Measurements from ENCODE around the gene GDAP1L1.
A peak's percentile ranks its signal among the peaks of the same experiment; 100 is the strongest.

GDAP1L1 gene

DNA sequence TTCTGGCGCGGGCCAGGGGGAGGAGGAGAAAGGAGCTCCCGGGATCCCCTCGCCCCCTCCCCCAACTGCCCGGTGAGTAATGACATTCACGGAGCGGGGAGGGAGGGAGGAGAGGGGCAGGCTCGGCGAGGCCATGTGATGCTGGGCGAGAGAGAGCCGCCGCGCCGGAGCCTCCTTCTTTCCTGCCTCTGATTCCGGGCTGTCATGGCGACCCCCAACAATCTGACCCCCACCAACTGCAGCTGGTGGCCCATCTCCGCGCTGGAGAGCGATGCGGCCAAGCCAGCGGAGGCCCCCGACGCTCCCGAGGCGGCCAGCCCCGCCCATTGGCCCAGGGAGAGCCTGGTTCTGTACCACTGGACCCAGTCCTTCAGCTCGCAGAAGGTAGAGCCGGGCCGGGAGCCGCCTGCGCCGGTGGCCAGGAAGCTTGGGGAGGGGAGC lies at the start of gene GDAP1L1:
Gene GDAP1L1 (plus strand): TSS at position 178 of the 441 bp plus-strand sequence. CDS start 27 bp downstream, at position 205.
- DNase-seq (ENCODE audit: low read depth): no peak

DNA sequence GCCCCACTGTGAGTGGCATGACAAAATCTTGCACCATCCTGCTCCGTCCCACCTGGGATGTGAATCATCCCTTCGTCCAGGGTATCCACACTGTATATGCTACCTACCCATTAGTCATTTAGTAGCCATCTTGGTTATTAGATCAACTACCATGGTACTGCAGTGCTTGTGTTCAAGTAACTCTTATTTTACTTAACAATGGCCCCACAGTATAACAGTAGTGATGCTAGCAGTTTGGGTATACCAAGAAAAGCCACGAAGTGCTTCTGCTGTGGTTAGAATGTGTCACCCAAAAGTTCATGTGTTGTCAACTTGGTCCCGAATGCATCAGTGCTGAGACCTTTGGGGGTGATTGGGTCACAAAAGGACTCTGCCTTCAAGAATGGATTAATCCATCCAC lies 48.2 kb upstream of the GDAP1L1 start:
- DNase-seq (ENCODE audit: low read depth): no peak

GRCh38 chr20:44199877-44200276 lies 47.2 kb upstream of the GDAP1L1 start:
- no peak for DNase-seq (ENCODE audit: low read depth)

DNA sequence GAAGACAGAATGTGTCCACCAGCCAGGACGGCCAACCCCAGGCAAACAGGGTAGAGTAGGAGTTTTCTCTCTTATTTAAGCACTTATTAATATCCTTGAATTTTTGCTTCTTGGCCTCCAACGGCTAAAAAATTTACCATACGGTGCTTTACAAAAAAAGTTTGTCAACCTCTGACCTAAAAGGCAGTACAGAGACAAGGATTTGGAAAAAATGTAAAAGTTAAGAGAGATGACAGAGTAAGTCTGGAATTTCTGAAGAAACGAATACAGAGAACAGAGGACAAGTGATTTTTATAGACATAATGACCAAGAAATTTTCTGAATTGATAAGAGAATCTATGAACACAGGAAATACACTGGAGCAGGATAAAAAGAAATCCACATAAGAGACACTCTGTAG lies 46.7 kb upstream of the GDAP1L1 start:
- DNase-seq (ENCODE audit: low read depth): no peak

GRCh38 chr20:44200983-44201382 lies 46.1 kb upstream of the GDAP1L1 start:
- DNase-seq (ENCODE audit: low read depth): no peak

DNA sequence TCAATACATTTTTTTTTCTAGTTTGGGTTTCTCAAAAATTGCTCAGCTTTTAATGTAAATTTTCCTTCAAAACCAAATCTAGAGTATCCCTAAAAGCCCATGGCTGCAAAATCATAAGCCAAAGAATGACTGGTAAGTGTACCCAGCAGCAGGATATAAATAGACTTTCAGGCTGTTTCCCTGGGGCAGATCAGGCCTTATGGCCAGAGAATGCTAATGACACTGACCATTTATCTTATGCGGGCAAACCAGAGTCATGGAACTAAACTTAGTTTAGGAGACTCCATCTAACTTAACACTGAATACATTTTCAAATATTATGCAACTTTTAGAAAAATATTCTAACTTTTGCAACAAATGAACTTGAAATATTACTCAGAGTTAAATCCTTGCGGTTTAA lies 43.9 kb upstream of the GDAP1L1 start:
- no peak for DNase-seq (ENCODE audit: low read depth)

GRCh38 chr20:44204156-44204831 lies 42.8 kb upstream of the GDAP1L1 start:
- DNase-seq (ENCODE audit: low read depth): no peak

DNA sequence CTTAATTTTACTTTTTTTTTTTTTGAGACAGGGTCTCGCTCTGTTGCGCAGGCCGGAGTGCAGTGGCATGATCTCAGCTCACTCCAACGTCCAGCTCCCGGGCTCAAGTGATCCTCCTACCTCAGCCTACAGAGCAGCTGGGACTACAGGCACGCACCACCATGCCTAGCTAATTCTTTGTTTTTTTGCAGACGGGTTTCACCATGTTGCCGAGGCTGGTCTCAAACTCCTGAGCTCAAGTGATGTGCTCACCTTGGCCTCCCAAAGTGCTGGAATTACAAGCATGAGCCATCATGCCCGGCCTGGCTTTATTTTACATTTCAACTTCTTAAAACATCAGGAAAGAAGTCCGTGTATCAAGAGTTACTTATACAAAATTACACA lies 42.3 kb upstream of the GDAP1L1 start:
- no peak for DNase-seq (ENCODE audit: low read depth)

DNA sequence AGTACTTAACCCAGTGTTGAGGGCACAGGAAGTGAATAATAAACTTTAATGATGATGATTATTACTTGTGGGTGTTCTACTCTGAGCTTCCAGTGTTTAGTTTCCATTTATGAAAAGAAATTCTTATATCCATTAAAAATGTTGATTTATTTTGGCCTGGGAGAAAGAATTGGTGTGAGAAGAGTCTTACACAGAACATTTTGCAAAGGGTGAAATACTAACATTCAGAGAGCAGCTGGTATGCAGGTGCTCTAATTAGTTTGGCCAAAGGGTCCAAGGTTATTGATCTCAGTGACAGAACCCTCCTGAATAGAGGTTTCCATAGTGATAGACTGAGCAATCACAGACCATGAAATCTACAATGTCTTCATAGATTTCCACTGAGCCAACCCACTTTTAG lies 41.0 kb upstream of the GDAP1L1 start:
- DNase-seq (ENCODE audit: low read depth): no peak

- no peak for DNase-seq (ENCODE audit: low read depth)
These were observed 39.9 kb upstream of the GDAP1L1 start for GRCh38 chr20:44207126-44207723.

GRCh38 chr20:44208165-44208564 lies 38.9 kb upstream of the GDAP1L1 start:
- DNase-seq (ENCODE audit: low read depth): no peak

GRCh38 chr20:44208770-44209169 lies 38.3 kb upstream of the GDAP1L1 start:
- DNase-seq (ENCODE audit: low read depth): no peak

- no peak for DNase-seq (ENCODE audit: low read depth)
These were observed 37.3 kb upstream of the GDAP1L1 start for GRCh38 chr20:44209686-44210405.

DNA sequence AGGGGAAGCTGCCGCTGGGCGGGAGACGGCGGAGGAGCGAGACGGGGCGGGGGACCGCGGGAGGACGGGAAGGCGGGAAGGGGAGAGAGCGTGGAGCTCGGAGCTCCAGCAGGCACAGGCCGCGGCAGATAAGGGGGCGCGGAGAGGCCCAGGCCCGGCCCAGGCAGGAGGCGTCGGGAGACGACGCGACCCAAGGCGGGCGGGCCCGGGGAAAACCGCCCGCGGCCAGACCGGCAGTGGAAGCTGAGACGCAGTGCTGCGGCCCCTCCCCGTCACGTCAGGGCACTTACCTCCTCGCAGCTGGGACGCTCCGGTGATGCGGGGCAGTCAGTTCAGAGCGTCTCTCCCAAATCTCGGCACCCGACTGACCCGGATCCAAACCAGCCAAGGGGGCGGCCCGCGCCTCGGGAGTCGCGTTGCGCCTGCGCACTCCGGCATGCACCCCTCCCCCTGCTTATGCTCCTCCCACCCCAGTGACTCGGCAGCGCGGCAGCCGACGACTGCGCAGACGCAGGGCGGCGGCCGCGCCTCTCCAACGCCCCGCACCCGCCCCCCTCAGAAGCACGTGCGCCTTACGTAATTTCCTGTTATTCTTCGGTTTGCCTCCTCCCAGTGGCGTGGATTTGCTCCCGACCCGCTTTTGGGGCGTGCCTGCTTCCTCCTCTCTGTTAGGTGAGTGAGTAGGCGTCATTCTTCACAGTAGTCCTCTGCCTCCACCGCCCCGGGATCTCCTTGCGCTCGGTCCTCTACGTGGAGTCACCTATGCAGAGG lies 36.5 kb upstream of the GDAP1L1 start, which contains the start of gene OSER1:
Gene OSER1 (minus strand): TSS at position 366 of the 771 bp plus-strand sequence. CDS start 3,814 bp downstream, outside the sequence.
- peak; percentile 90 for DNase-seq (ENCODE audit: low read depth)

DNA sequence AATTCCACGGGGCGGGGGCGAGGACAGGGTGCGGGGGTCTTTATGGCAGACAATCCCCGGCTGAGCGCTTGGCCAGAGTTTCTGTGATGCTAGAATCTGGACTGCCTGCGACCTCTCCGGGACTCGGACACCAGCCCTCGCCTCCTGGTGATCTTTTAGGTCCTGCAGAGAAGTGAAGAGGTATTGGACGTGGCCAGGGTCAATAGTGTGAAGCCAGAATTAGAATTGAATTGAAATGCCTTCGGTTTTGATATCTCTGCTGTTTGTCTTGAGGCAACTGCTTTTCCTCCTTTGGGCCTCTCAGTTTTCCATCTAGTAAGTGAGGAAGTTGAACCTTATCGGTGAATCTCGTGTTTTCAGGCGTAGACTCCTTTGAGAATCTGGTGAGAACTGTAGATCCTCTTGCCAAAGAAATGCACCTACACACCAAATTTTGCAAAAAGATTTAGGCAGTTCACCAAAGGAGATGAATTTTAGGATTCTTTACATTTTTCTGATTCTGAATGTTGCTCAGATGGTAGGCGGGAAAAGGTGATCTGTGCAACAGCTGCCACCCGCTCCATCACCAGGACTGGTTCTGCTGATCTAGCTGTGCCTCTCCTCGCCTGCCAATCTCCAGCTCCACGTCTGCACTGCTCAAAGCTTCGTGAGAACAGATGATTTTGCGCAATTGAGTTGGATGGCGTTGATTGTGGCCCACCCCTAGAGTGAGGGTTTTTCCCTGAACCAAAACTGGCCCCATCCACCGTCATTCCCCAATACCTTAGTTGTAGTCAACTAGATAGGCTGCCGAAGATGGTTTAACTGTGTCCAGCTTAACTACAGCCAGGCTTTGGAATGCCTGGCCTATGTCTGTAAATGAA lies 35.7 kb upstream of the GDAP1L1 start:
- no peak for DNase-seq (ENCODE audit: low read depth)

DNA sequence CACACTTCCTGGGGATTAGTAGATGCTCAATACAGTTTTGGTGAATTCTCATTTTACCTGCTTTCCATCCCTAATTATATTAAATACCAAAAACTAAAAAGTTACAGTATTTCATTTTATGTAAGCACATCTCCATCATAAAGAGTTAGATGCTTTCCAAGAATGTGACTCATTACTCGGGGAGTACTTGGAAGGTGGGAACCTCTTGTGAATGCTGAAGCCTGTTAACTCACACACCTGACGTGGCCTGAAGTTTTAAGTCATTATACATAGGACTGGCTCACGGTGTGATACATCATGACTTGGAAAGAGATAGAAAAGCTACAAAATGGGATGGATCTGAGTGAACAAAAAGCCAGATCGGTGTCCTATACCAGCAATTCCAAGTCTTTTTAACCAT lies 34.3 kb upstream of the GDAP1L1 start:
- no peak for DNase-seq (ENCODE audit: low read depth)

DNA sequence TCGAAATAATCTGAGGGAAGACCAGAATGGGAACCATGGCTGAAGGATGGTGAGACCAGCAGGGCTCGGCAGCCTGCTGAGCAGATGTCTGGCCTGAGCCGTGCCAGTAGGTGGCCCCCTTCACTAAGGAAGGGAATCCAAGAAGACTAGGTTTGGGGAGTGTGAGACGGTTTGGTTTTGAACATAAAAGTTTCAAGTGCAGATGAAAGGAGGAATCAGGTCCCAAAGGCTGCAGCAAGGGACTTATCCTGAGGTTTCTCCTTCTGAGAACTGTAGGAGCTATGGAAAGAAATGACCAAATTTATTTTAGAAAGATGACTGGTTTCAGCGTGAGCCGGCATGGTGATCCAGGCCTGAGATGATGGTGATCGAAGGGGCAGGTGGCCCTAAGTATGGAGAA lies 32.0 kb upstream of the GDAP1L1 start:
- DNase-seq (ENCODE audit: low read depth): no peak

DNA sequence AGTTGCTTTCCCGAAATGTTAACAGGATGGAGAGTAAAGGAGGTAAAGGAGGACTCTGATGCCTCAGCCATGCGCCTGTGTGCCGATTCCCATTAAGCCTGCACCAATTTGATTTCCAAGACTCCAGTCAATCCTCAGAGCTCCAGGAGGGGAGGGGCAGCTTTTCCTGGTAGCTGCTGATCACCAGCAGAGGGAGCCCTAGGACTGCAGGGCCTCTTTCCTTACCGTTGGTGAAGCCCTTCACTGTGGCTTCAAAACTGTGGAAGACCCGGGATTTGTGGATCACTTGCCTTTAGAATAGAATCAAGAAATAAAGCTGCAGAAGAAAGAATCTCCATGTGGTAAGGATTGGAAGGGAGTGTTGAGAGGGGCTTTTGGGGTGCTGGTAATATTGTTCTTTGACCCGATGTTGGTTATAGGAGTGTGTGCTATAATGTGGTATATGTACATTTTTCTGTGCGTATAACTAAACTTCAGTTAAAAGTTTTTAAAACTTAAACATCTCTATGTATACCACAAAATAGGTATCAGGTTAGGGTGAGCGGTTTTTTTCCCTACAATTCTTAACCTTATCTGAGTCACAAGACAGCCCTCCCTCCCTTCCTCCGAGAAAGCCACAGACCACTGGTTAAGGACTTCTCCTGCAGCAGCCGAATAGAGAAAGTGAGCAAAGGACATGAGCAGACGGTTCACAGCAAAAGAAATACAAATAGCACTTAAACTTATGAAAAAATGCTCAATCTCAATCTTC lies 29.6 kb upstream of the GDAP1L1 start:
- DNase-seq (ENCODE audit: low read depth): peak; percentile 41

DNA sequence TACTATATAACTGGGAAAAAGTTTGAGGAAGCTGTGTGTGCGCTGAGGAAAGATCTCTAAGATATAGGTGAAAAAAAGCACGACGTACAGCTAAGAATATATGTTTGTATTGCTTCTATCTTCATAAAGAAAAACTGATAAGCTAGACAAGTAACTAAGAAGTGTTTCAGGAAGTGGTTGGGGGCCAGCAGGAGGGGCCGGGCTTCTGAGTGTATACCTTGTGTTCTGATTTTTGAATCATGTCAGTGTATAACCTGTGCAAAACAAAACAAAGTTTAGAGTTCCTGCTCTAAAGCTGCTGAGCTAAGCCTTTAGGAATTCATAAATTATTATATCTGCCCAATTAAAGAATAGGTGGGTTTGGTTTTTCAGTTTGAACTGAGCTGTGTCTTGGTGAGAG lies 28.7 kb upstream of the GDAP1L1 start:
- DNase-seq (ENCODE audit: low read depth): no peak

GRCh38 chr20:44219170-44219730 lies 27.9 kb upstream of the GDAP1L1 start:
- no peak for DNase-seq (ENCODE audit: low read depth)

All from CMK (cell line).